Measurements from ENCODE around the gene PPIF.

- TF ChIP-seq NR3C1 (CRISPR knock-in tag; conservative IDR thresholded peaks at IDR 0.05; ENCODE audit: low read depth) (no peak), USF2 (CRISPR knock-in tag; IDR thresholded peaks at IDR 0.05) (no peak), MLX (CRISPR knock-in tag; IDR thresholded peaks at IDR 0.05) (no peak), IRF1 (CRISPR knock-in tag; IDR thresholded peaks at IDR 0.05) (no peak), NFYB (CRISPR knock-in tag; conservative IDR thresholded peaks at IDR 0.05; ENCODE audit: low read depth) (no peak), MYBL2 (CRISPR knock-in tag; IDR thresholded peaks at IDR 0.05) (no peak), USF1 (CRISPR knock-in tag; IDR thresholded peaks at IDR 0.05) (no peak), HMGXB4 (CRISPR knock-in tag; IDR thresholded peaks at IDR 0.05) (no peak), CTCF (IDR thresholded peaks at IDR 0.05) (no peak), CBFB (CRISPR knock-in tag; IDR thresholded peaks at IDR 0.05; ENCODE audit: low read depth) (no peak), FOXK1 (CRISPR knock-in tag; IDR thresholded peaks at IDR 0.05) (no peak), GRHL2 (CRISPR knock-in tag; IDR thresholded peaks at IDR 0.05; ENCODE audit: insufficient replicate concordance, severe bottlenecking) (no peak)
Measured at GRCh38 chr10:79351332-79351731, 4.1 kb downstream of the PPIF start.

Measured in WTC11 (cell line).